Measurements from ENCODE around the gene ATP6V1B1. TPM values are rescaled to one million over a fixed set of nuclear protein-coding genes. Genes with fewer than 3 reads are reported as not detected.

Gene ATP6V1B1
- total and polyA plus RNA-seq, 10 of the 15 experiments (the other 5 are each of a cell fraction or from before 2014, with no cell fraction given), result not detected

DNA sequence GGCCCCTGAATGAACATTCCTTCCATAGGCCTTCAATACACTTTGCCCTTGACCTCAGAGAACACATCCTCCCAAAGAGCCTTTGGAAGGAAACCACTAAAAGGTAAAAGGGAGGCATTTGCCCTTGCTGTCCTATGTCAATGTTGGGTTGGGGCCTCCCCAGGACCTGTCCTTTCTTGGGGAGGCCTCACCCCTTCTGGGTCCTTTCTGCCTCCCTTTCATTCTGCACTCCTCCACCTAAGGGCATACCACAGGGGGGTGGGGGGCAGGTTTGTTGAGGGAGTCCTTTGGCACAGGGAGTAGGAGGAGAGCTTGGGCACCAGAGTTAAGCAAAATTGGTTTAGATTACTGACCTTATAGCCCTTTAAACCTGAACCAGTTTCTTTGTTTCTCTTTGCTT, 32.5 kb upstream of the ATP6V1B1 start:
- Histone ChIP-seq H3K9me3 (replicated peaks; ENCODE audit: control insufficient read depth, insufficient read depth, low read length) (no peaks in the 10 kb centered on the region), H3K79me2 (ENCODE audit: control insufficient read depth, insufficient read depth, low read length) (no peaks in the 10 kb centered on the region), H3K36me3 (ENCODE audit: control insufficient read depth in 2 of 2, insufficient read depth in 2 of 2, low read length in 1 of 2) (no peaks in the 10 kb centered on the region), H3K4me3 (no peak overlapping the region), H3K27ac (ENCODE audit: control insufficient read depth, insufficient read depth) (no peak overlapping the region), H3K27me3 (replicated peaks in 1 of 2; ENCODE audit: control insufficient read depth in 2 of 2, insufficient read depth in 2 of 2, low read length in 1 of 2) (peaks cover 34 to 57% of the 10 kb centered on the region in 2 experiments), H3K9ac (ENCODE audit: control insufficient read depth, insufficient read depth, low read length) (no peak overlapping the region), H3K4me2 (ENCODE audit: control insufficient read depth, insufficient read depth) (no peak overlapping the region), H3K4me1 (ENCODE audit: control insufficient read depth, insufficient read depth, low read length) (no peaks in the 10 kb centered on the region), H2AFZ (ENCODE audit: control insufficient read depth, low read depth, low read length) (no peak overlapping the region), H4K20me1 (ENCODE audit: control insufficient read depth, insufficient read depth) (no peaks in the 10 kb centered on the region)
- intact Hi-C loops (cut with micrococcal nuclease; ENCODE audit: unreplicated experiment), result loop anchor here (1.0 kb wide), 1 partner anchor 35 kb away; no protein-coding TSS in a partner anchor
- ChIA-PET CTCF (interaction anchor here (0.6 to 1.6 kb wide), 2 partner anchors 18 to 46 kb away, joined by 3 read pairs; no protein-coding TSS in a partner anchor), POLR2A (no interaction called here), SMC1A (ENCODE audit: uncharacterized antibody, unreplicated experiment) (no interaction called here), RAD21 (ENCODE audit: unreplicated experiment) (no interaction called here)
- in situ Hi-C loops (cut with MboI), result no loop called here
- DNase-seq (ENCODE audit: low read depth, low spot score) (no peak), ATAC-seq (no peak), FAIRE-seq (no peak)
- BruUV-seq (replicated peaks), result no TSS peak
- TF ChIP-seq CREB1 (IDR thresholded peaks at IDR 0.05; ENCODE audit: low read depth), result no peak
- TF ChIP-seq, protein P1, sequence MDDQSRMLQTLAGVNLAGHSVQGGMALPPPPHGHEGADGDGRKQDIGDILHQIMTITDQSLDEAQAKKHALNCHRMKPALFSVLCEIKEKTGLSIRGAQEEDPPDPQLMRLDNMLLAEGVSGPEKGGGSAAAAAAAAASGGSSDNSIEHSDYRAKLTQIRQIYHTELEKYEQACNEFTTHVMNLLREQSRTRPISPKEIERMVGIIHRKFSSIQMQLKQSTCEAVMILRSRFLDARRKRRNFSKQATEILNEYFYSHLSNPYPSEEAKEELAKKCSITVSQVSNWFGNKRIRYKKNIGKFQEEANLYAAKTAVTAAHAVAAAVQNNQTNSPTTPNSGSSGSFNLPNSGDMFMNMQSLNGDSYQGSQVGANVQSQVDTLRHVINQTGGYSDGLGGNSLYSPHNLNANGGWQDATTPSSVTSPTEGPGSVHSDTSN (IDR thresholded peaks at IDR 0.05; ENCODE audit: insufficient replicate concordance, low read depth, low read length), result no peak
- TF ChIP-seq, protein P2, sequence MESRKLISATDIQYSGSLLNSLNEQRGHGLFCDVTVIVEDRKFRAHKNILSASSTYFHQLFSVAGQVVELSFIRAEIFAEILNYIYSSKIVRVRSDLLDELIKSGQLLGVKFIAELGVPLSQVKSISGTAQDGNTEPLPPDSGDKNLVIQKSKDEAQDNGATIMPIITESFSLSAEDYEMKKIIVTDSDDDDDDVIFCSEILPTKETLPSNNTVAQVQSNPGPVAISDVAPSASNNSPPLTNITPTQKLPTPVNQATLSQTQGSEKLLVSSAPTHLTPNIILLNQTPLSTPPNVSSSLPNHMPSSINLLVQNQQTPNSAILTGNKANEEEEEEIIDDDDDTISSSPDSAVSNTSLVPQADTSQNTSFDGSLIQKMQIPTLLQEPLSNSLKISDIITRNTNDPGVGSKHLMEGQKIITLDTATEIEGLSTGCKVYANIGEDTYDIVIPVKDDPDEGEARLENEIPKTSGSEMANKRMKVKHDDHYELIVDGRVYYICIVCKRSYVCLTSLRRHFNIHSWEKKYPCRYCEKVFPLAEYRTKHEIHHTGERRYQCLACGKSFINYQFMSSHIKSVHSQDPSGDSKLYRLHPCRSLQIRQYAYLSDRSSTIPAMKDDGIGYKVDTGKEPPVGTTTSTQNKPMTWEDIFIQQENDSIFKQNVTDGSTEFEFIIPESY (IDR thresholded peaks at IDR 0.05), result no peak
- TF ChIP-seq TCF3 (IDR thresholded peaks at IDR 0.05; ENCODE audit: borderline replicate concordance, insufficient read depth, low read depth, low read length), result no peak
- no peak for TF ChIP-seq SRF (IDR thresholded peaks at IDR 0.05; ENCODE audit: low read depth in 2 of 2, low read length in 2 of 2)
- no peak for TF ChIP-seq KAT2A (conservative IDR thresholded peaks at IDR 0.05; ENCODE audit: control insufficient read depth, low read depth, low read length)
- TF ChIP-seq, protein P3, sequence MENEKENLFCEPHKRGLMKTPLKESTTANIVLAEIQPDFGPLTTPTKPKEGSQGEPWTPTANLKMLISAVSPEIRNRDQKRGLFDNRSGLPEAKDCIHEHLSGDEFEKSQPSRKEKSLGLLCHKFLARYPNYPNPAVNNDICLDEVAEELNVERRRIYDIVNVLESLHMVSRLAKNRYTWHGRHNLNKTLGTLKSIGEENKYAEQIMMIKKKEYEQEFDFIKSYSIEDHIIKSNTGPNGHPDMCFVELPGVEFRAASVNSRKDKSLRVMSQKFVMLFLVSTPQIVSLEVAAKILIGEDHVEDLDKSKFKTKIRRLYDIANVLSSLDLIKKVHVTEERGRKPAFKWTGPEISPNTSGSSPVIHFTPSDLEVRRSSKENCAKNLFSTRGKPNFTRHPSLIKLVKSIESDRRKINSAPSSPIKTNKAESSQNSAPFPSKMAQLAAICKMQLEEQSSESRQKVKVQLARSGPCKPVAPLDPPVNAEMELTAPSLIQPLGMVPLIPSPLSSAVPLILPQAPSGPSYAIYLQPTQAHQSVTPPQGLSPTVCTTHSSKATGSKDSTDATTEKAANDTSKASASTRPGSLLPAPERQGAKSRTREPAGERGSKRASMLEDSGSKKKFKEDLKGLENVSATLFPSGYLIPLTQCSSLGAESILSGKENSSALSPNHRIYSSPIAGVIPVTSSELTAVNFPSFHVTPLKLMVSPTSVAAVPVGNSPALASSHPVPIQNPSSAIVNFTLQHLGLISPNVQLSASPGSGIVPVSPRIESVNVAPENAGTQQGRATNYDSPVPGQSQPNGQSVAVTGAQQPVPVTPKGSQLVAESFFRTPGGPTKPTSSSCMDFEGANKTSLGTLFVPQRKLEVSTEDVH (IDR thresholded peaks at IDR 0.05; ENCODE audit: low read depth, partially characterized antibody), result no peak
- TF ChIP-seq MYC (IDR thresholded peaks at IDR 0.05; ENCODE audit: insufficient read depth, insufficient read length, insufficient replicate concordance, low read length, severe bottlenecking), result no peak
- TF ChIP-seq SIN3A (IDR thresholded peaks at IDR 0.05; ENCODE audit: low read depth, low read length), result no peak
- no peak for TF ChIP-seq RAD21 (IDR thresholded peaks at IDR 0.05; ENCODE audit: insufficient read depth, low read depth, low read length)
- no peak for TF ChIP-seq ASH2L (IDR thresholded peaks at IDR 0.05; ENCODE audit: borderline replicate concordance, low read depth)
- TF ChIP-seq HCFC1 (IDR thresholded peaks at IDR 0.05; ENCODE audit: low read length), result no peak
- TF ChIP-seq, protein P4, sequence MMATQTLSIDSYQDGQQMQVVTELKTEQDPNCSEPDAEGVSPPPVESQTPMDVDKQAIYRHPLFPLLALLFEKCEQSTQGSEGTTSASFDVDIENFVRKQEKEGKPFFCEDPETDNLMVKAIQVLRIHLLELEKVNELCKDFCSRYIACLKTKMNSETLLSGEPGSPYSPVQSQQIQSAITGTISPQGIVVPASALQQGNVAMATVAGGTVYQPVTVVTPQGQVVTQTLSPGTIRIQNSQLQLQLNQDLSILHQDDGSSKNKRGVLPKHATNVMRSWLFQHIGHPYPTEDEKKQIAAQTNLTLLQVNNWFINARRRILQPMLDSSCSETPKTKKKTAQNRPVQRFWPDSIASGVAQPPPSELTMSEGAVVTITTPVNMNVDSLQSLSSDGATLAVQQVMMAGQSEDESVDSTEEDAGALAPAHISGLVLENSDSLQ (IDR thresholded peaks at IDR 0.05), result no peak
- no peak for TF ChIP-seq PML (IDR thresholded peaks at IDR 0.05; ENCODE audit: low read length)

All from GM12878 (cell line).